AG04450 (cell line): ENCODE measurements around the gene SLC7A10. TPM values are rescaled to one million over a fixed set of nuclear protein-coding genes. Genes with fewer than 3 reads are reported as not detected.

Experiments
- CTCF ChIA-PET: fragments of 300-600, 350-600 bp; formaldehyde crosslinking; extraction: SDS; loops from one replicate; lab custom pipeline; 2022; ENCODE audit warnings: antibody characterized with exemption, inconsistent platforms; lab: Charles Lee
- POLR2A ChIA-PET: fragments of 350-600 bp; formaldehyde crosslinking; extraction: SDS; loops from one replicate; lab custom pipeline; 2021; ENCODE audit warnings: antibody characterized with exemption, inconsistent platforms; lab: Yijun Ruan, JAX
- DNase-seq: peaks from one replicate; pipeline ENCODE4 v3.0.0-alpha.2; 2011; ENCODE audit warnings: low read depth, low spot score
- H3K27ac ChIP-seq: one replicate; pipeline ENCODE4 v1.5.1; 2012; ENCODE audit warnings: low read depth, low read length, control low read depth
- H3K27me3 ChIP-seq: one replicate; pipeline ENCODE4 v1.6.0; 2012; ENCODE audit warnings: low read length; ENCODE audit not compliant: control insufficient read depth, insufficient read depth
- H3K4me3 ChIP-seq: 2 replicates; pipeline ENCODE4 v1.5.1; 2011; ENCODE audit warnings: mild to moderate bottlenecking, low read depth, low read length, control low read depth
- H3K9me3 ChIP-seq: 2 replicates; pipeline ENCODE4 v1.5.1; 2012; ENCODE audit warnings: low read length; ENCODE audit not compliant: control insufficient read depth, insufficient read depth
- polyA plus RNA-seq: library from polyadenylated mRNA; depleted of rRNA; stranded (reverse); fragments of >200 nt; gene quantifications from 2 replicates; pipeline ENCODE4 v1.2.3, GENCODE V29; 2011
- TF ChIP-seq, protein P1 (sequence below): IDR thresholded peaks from 2 replicates; pipeline ENCODE4 v1.5.1; 2011; ENCODE audit warnings: low read depth, low read length, control low read depth, inconsistent platforms

Gene SLC7A10
- polyA plus RNA-seq, 1 experiment, result not detected

DNA sequence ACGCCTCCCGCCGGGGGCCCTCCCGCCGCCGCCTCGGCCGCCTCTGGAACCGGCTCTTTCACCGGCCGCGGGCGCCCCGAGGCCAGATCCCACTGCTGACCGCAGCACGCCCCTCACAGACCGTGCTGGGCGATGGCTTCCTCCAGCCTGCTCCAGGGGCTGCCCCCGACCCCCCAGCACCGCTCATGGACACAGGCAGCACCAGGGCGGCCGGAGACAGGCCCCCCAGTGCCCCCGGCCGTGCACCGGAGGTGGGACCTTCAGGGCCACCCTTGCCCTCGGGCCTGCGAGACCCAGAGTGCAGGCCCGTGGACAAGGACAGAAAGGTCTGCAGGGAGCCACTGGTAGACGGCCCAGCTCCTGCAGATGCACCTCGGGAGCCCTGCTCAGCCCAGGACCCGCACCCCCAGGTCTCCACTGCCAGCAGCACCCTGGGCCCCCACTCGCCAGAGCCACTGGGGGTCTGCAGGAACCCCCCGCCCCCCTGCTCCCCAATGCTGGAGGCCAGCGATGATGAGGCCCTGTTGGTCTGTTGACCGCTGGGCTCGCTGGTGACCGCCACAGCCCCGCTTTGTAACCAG, 18.5 kb downstream of the SLC7A10 start:
- Histone ChIP-seq H3K27me3 (no peaks in the 10 kb centered on the region), H3K4me3 (no peak overlapping the region), H3K9me3 (no peaks in the 10 kb centered on the region; the same call in 1 of the 2 replicates), H3K27ac (no peak overlapping the region)
- ChIA-PET CTCF (interaction anchor here (2.6 kb wide), 1 partner anchor 63 kb away, joined by 6 read pairs; no protein-coding TSS in a partner anchor), POLR2A (no interaction called here)
- TF ChIP-seq, protein P1, sequence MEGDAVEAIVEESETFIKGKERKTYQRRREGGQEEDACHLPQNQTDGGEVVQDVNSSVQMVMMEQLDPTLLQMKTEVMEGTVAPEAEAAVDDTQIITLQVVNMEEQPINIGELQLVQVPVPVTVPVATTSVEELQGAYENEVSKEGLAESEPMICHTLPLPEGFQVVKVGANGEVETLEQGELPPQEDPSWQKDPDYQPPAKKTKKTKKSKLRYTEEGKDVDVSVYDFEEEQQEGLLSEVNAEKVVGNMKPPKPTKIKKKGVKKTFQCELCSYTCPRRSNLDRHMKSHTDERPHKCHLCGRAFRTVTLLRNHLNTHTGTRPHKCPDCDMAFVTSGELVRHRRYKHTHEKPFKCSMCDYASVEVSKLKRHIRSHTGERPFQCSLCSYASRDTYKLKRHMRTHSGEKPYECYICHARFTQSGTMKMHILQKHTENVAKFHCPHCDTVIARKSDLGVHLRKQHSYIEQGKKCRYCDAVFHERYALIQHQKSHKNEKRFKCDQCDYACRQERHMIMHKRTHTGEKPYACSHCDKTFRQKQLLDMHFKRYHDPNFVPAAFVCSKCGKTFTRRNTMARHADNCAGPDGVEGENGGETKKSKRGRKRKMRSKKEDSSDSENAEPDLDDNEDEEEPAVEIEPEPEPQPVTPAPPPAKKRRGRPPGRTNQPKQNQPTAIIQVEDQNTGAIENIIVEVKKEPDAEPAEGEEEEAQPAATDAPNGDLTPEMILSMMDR, result no peak
- DNase-seq, result no peak

DNA sequence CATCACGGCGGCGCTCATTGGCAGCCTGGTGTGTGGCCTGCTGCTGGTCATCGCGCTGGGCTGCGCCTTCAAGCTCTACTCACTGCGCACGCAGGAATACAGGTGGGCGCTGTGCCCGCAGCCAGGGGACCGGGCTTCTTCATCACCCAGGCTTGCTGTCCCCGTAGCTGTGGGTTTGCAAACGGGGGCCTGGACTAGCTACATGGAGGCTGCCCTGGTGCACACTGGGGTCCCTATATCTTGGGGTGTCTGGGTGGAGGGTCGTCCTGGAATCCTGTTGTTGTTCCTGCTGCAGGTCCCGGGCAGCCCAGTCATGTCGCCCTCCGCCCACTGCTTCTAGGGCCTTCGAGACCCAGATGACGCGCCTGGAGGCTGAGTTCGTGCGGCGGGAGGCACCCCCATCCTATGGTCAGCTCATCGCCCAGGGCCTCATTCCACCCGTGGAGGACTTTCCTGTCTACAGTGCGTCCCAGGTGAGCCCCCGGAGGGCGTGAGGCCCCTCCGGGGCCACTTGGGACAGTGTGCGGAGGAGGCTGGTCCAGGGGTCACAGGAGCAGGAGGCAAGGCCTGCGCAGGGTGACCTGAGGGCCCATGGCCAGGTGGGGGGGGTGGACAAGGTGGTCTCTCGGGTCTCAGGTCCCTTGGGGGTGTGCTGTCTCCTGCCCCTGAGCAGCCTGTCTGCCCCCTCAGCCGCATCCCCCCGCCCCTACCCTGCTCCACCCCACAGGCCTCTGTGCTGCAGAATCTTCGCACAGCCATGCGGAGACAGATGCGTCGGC, 19.2 kb downstream of the SLC7A10 start:
- TF ChIP-seq, protein P1, result no peak
- Histone ChIP-seq H3K27me3 (no peaks in the 10 kb centered on the region), H3K27ac (no peak overlapping the region), H3K9me3 (no peaks in the 10 kb centered on the region; the same call in 1 of the 2 replicates), H3K4me3 (no peak overlapping the region)
- POLR2A ChIA-PET, result no interaction called here
- CTCF ChIA-PET, result no interaction called here
- no peak for DNase-seq

DNA sequence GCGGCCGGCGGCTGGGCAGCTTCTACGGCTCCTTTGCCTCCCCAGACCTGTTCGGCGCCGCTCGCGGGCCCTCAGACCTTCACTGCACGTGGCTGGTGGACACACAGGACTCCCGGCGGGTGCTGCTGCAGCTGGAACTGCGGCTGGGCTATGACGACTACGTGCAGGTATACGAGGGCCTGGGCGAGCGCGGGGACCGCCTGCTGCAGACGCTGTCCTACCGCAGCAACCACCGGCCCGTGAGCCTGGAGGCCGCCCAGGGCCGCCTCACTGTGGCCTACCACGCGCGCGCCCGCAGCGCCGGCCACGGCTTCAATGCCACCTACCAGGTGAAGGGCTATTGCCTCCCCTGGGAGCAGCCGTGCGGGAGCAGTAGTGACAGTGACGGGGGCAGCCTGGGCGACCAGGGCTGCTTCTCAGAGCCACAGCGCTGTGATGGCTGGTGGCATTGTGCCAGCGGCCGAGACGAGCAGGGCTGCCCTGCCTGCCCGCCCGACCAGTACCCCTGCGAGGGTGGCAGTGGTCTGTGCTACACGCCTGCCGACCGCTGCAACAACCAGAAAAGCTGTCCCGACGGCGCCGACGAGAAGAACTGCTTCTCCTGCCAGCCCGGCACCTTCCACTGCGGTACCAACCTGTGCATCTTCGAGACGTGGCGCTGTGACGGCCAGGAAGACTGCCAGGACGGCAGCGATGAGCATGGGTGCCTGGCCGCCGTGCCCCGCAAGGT, 20.0 kb downstream of the SLC7A10 start:
- Histone ChIP-seq H3K4me3 (no peak overlapping the region), H3K9me3 (no peaks in the 10 kb centered on the region; the same call in 1 of the 2 replicates), H3K27me3 (no peaks in the 10 kb centered on the region), H3K27ac (no peak overlapping the region)
- ChIA-PET CTCF (no interaction called here), POLR2A (no interaction called here)
- DNase-seq, result no peak
- TF ChIP-seq, protein P1, result no peak

DNA sequence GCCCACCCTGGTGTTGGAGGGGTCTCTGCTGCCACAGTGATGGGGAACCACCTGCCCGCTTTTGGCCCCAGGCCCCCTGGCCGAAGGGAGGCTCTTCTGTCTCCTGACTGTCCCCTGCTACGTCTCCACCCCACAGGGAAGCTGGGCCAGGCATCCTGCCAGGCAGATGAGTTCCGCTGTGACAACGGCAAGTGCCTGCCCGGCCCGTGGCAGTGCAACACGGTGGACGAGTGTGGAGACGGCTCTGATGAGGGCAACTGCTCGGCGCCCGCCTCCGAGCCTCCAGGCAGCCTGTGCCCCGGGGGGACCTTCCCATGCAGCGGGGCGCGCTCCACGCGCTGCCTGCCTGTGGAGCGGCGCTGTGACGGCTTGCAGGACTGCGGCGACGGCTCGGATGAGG, 20.5 kb downstream of the SLC7A10 start:
- CTCF ChIA-PET, result no interaction called here

More for the DNA sequence above, 20.5 kb downstream of the SLC7A10 start:
- Histone ChIP-seq H3K27me3 (no peaks in the 10 kb centered on the region), H3K9me3 (no peaks in the 10 kb centered on the region; the same call in 1 of the 2 replicates), H3K27ac (no peak overlapping the region), H3K4me3 (no peak overlapping the region)
- DNase-seq, result no peak
- TF ChIP-seq, protein P1, result no peak
- POLR2A ChIA-PET, result no interaction called here
